HG03520 (cell line): ENCODE results near the gene IZUMO3.
"Not testable (repeated sequence)": the region's sequence is repeated elsewhere in the genome, so short reads cannot be mapped to it uniquely, and the experiment has no call there.

ENCODE experiments used
- ATAC-seq: cut with Tn5 transposase; IDR thresholded peaks from one replicate; pipeline ENCODE4 v1.9.1; 2021; ENCODE audit warnings: mild to moderate bottlenecking, moderate library complexity; ENCODE audit not compliant: unreplicated experiment

Gene IZUMO3

GRCh38 chr9:24545847-24546522 lies at the start of gene IZUMO3:
IZUMO3 (minus strand) TSS chr9:24545897; CDS start chr9:24545649, 248 bp downstream.
- no peak for ATAC-seq

DNA sequence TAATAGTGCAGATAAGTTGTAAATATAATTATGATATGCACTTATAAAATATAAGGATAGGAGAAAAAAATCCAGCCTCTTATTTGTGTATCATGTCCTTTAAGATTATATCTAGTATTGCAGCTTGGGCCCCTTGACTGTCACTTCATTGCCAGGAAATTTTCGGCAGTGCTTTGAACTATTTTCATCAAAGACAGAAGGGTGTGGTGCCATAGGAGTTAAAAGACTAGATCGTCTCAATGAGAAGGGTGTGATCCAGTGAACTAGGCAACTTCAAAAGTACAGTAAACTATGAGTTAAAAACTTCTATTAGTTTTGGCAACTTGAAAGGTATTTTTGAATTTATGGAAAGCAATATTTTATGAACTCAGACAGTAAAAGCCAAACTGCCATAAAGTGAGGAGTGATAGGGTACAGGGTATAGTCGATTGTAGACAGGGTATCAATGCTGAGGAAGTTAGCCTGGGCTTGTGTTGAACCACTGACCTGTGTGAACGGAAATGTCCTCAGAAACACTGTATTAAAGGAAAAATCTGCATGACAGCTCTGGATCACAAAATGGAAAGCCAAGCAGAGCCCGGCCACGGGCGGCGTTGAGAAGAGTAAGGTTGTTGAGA lies 48.6 kb upstream of the IZUMO3 start:
- ATAC-seq, result no peak

DNA sequence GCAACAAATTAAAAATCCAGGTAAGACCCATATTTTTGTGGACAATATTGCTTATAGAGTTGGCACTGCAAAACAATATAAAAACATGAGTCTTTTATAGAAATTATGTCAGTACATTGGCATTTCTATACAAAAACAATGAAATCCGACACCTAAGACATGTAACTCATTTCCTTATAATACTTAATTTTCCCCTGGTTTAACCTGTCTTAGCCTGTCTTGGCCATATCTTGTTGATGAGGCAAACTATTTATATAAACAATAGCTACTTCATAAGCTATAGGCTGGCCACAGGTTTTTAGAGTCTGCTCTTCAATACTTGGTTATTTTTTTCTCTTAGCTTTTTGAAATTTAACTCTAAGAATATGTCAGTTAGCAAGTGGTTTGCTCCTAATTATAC lies 44.7 kb upstream of the IZUMO3 start:
- no peak for ATAC-seq

DNA sequence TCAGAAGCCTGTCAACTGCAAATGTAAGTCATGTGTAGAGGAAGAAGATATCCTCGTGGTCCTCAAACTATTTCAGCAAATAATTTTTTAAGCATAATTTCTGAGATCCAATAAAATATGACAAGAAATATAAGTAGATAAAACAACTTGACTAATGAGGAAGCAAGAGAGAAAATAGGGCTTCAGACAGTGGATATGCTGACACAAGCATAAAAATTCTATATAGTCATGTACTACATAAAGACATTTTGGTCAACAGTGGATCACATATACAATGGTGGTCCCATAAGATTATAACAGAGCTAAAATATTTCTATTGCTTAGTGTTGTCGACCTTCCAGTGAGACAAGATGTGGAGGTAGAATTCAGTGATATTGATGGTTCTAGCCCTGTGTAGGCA lies 42.2 kb upstream of the IZUMO3 start:
- no peak for ATAC-seq

DNA sequence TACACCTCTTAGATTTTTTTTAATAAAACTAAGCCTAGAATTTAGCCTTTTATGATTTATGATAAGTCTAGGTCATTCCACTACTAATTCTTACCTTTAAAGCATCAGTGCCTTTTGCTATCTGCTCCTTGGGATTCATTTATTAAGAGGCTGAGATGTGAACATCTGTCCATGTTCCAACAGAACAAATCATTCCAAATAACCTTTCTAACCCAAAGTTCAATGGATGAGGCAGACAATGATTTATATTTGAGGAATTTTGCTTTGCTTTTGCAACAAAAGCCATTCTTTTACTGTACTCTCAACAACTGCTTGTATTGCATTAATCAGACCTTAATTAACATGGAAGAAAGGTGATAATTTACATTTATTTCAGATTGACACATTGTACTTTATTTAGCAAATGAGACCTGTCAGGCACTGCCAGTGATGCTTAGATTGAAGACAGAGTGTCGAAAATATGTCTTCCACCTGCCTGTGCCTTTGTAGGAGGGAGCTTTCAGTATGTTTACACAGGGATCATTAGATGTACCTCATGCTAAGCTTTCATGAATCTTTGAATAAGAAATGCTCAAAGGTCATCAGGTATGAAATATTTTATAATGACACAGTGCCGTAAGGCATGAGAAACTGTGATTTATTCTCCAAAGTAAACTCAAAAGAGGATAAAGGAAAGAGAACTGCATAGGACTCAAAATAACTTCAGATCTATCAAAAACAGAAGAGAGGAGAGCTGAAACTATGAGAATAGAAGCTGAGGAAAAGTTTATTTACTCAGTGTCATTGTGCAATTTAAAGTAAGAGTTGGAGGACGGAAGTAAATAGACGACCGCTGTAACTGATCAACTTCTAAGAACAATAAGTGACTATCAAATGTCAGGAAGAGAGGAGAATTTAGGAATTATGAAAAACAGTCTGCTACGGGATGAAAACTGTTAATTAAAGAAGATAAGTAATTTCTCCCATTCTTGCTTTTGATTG lies 36.7 kb upstream of the IZUMO3 start:
- ATAC-seq, result no peak

GRCh38 chr9:24580005-24580404 lies 34.3 kb upstream of the IZUMO3 start:
- ATAC-seq, result not testable (repeated sequence)

DNA sequence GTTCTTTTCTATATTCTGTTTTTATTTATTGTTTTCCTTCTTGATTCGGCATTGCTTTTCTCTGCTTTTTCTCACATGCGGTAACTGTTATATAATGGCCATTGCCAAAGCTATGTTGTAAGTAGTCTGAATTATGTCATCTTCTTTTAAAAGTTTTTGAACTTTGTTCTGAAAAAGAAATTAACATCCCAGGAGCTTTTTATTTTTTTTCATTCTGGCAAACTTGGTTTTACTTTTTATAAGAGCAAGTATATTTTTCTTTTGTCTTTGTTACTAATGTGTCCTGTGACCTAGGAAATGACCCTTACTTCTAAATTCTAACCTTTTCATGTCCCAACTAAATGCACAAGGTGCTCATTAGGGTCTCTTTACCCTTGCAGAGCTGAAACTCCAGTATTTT lies 26.7 kb upstream of the IZUMO3 start:
- ATAC-seq, result no peak

- ATAC-seq, result no peak
Measured at GRCh38 chr9:24561957-24562356, 16.3 kb upstream of the IZUMO3 start.

DNA sequence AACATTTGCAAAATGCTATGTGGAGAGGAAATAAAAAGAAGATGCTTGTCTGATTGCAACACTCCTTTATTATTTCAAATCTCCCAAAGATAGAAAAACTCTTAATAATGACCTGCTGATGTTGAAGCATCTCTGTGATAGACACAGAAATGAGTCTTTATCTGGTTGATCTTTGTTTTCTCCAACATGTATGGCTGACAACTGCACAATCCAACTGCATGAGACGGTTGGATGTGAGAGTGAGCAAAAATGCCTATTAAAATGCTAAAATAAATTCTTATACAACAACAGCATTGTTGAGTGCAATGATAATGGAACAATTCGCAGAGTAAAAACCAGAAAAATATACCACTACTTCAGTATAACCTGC lies 7.5 kb upstream of the IZUMO3 start:
- no peak for ATAC-seq

DNA sequence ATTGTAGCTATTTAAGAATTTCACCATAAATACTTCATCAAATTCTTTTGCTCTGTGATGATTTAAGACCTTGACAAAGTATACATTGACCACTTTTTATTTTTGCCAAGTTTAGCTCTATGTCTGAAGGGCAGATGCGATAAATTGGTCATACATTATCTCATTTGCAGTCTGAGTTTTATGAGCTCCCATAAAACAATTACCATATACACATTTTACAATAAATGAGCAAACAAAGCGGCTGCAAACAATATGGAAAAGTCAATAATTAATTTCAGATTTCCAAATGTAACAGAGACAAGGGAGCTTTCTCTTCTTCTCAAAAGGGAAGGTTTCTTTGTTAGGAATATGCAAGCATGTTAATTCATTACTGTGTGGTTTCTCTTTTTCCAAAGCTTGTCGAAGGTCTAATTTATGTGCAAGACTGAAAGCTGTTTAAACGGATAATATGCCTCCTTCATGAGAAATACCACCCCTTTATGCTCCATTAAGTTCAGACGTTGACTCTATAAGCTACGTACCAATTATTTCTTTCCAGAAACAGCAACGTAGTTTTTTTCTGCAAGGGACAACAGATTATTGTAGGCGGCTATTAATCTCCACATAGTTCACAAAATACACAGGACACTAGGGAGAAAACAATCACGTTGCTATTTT lies 7.0 kb upstream of the IZUMO3 start:
- no peak for ATAC-seq

DNA sequence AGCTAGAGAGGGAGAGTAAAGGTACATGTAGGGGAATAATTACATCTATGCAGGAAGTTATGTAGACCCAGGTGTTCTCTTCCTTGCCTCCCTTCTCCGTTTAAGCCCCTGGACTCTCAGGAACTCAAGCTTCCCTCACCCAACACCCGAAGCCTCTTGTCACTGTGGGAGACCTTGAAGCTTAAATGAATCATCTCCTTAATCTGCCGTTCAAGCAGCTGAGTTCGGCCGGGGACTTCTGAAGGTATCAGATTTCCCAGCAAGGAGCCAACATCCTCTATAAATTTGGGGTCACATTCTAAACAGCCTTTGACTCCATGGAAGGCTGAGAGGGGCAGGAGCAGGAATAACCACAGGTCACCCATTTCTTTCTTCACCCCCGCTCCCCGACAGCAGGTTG lies 412 bp downstream of the IZUMO3 start:
- ATAC-seq, result no peak

- ATAC-seq, result no peak
Measured at GRCh38 chr9:24518545-24518944, 27.2 kb downstream of the IZUMO3 start.

- ATAC-seq, result no peak
Measured at GRCh38 chr9:24516463-24516862, 29.2 kb downstream of the IZUMO3 start.

DNA sequence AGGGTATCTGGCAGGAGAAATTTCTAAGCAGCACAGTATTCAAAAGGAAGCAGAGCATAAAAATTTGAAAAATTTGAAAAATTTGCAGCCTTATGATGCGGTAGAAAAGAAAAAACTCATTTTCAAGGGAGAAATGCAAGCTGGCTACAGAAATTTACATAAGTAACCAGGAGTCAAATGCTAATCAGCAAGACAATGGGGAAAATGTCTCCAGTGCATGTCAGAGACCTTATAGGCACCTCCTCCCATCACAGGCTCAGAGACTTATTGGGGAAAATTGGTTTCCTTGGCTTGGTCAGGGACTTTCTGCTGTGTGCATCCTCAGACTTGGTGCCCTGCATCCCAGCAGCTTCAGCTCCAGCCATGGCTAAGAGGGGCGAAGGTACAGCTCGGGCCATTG lies 35.8 kb downstream of the IZUMO3 start:
- ATAC-seq, result no peak

DNA sequence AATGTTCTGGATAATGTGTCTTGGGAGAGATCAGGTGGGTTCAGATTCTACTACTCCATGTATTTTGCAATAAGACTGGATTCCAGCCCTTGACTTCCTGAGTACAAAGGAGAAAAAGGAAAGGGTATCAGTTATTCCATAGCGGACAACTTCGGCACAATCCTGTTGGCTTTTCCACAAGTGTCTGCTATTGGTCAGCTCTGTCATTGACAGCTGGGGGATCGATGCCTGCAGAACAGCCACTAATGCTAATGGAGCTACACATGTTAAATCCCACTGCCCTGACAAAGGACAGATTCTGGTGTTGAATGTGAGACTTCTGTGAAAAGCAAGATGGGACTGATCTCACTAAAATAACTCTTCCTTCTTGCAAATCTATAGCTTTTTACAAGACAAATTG lies 41.2 kb downstream of the IZUMO3 start:
- no peak for ATAC-seq

DNA sequence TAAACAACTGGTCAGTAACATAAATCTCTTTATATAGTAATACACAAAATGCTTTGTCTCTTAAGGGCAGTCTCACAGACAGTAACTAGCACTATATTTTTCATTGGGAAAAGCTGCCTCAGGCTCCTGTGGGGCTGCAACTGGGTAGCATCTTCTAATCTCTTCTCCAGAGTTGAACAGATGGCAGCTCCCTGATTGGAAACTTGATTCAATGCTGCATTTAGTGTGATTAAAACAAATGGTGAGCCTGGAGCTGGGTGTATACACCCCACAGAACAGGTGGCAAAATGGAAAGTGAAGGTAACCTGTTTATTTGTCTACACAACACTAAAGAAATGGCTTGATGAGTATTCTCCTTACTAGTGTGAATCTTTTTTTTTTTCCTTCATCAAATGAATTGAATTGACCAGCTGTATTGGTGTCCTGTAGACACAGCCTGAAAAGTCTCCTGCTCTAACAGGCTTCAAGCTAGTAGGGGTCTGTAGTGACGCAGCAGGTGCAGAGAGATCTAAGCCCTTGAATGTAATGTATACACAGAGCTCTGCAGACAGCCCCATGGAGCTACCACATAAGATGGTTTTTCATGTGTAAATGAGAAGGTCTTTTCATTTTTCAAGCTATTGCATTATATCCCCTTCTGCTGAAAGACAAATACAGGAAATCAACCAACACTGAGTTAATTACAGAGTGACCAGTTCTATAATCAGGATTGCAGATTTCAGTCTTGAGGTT lies 43.3 kb downstream of the IZUMO3 start:
- no peak for ATAC-seq

GRCh38 chr9:24500761-24501160 lies 44.9 kb downstream of the IZUMO3 start:
- ATAC-seq, result no peak

DNA sequence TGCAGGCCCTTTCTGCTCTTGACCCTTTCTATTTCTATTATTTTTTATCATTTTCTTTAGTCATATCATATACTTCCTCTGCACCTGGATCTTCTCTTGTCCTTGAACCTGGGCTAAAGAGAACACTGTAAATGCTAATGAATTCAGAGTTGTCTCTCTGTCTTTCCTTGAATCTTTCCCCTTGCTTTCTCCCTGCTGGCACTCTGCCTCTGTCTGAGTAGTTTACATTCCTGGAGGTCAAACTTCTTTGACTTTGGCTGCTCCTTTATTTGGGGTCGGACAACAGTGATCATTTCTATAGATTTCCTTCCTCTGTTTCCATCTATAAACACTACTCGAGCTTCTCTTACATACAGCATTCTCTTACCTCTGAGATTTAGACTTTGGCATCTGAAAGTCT lies 47.1 kb downstream of the IZUMO3 start:
- no peak for ATAC-seq

GRCh38 chr9:24497671-24498070 lies 48.0 kb downstream of the IZUMO3 start:
- ATAC-seq, result no peak
